CD14-positive monocyte (primary cell): Measurements from ENCODE around the gene IL4R. TPM values are rescaled to one million over a fixed set of nuclear protein-coding genes. Genes with fewer than 3 reads are reported as not detected.

Source experiments
- DNase-seq, 3 donors: peaks; one replicate each; pipeline ENCODE4 v3.0.0-alpha.2; 2011 to 2022
- H2AFZ ChIP-seq: 2 replicates; pipeline ENCODE4 v1.6.0; 2012; ENCODE audit warnings: mild to moderate bottlenecking, low read depth, low read length, inconsistent platforms; ENCODE audit not compliant: insufficient read depth, poor library complexity, severe bottlenecking
- H3K27ac ChIP-seq, 2 donors: 1 replicate in 1 of 2; 2 replicates in 1 of 2; pipeline ENCODE4 v1.5.1; 2012 to 2013; ENCODE audit warnings: low read length in 2 of 2, control low read depth in 1 of 2, inconsistent platforms in 1 of 2, low read depth in 1 of 2, mild to moderate bottlenecking in 1 of 2
- H3K27me3 ChIP-seq, 2 donors: one replicate each; pipeline versions ENCODE4 v1.6.0 to v1.6.1; 2011 to 2013; ENCODE audit warnings: low read length in 2 of 2; ENCODE audit not compliant: control insufficient read depth in 2 of 2, insufficient read depth in 2 of 2
- H3K36me3 ChIP-seq, 2 donors: replicated peaks in 1 of 2; 1 replicate in 1 of 2; 2 replicates in 1 of 2; pipeline versions ENCODE4 v1.5.1 to v1.6.1; 2012 to 2013; ENCODE audit warnings: low read length in 2 of 2, control low read depth in 1 of 2, inconsistent platforms in 1 of 2, mild to moderate bottlenecking in 1 of 2; ENCODE audit not compliant: insufficient read depth in 2 of 2, control insufficient read depth in 1 of 2
- H3K4me1 ChIP-seq, 2 donors: 1 replicate in 1 of 2; 2 replicates in 1 of 2; pipeline versions ENCODE4 v1.5.1 to v1.6.1; 2012 to 2013; ENCODE audit warnings: low read length in 2 of 2, control low read depth in 1 of 2, inconsistent platforms in 1 of 2, mild to moderate bottlenecking in 1 of 2, moderate library complexity in 1 of 2; ENCODE audit not compliant: insufficient read depth in 2 of 2, control insufficient read depth in 1 of 2
- H3K4me2 ChIP-seq: replicated peaks from 2 replicates; pipeline ENCODE3; 2012; ENCODE audit warnings: low read length, moderate library complexity, mild to moderate bottlenecking; ENCODE audit not compliant: poor library complexity, severe bottlenecking; ENCODE audit errors: extremely low read depth
- H3K4me3 ChIP-seq, 3 experiments: fragments of 200-600 bp in 1 of 3; sonication (generic) in 1 of 3; replicated peaks in 1 of 3; 1 replicate in 2 of 3; 2 replicates in 1 of 3; pipeline ENCODE4 v1.5.1; 2011 to 2013; ENCODE audit warnings: low read length in 3 of 3, mild to moderate bottlenecking in 3 of 3, control low read depth in 2 of 3, low read depth in 2 of 3, inconsistent platforms in 1 of 3, moderate library complexity in 1 of 3
- H3K79me2 ChIP-seq: 2 replicates; pipeline ENCODE4 v1.6.0; 2012; ENCODE audit warnings: mild to moderate bottlenecking, control low read depth, inconsistent platforms, low read length, moderate library complexity; ENCODE audit not compliant: insufficient read depth
- H3K9ac ChIP-seq: 2 replicates; pipeline ENCODE4 v1.6.0; 2017; ENCODE audit warnings: low read length, mild to moderate bottlenecking; ENCODE audit not compliant: insufficient read depth, poor library complexity, severe bottlenecking
- H3K9me3 ChIP-seq, 2 donors: replicated peaks in 1 of 2; 1 replicate in 1 of 2; 2 replicates in 1 of 2; pipeline versions ENCODE4 v1.5.1 to v1.6.1; 2012 to 2013; ENCODE audit warnings: low read length in 2 of 2, control low read depth in 1 of 2; ENCODE audit not compliant: control insufficient read depth in 1 of 2, insufficient read depth in 1 of 2
- H4K20me1 ChIP-seq: 2 replicates; pipeline ENCODE4 v1.6.0; 2012; ENCODE audit warnings: mild to moderate bottlenecking, low read length, control low read depth, moderate library complexity; ENCODE audit not compliant: insufficient read depth
- H3K27ac Mint-ChIP-seq, 7 donors: one replicate each; pipeline ENCODE4 v1.8.0; 2020; ENCODE audit warnings: mild to moderate bottlenecking in 7 of 7, mixed read lengths in 7 of 7, moderate library complexity in 6 of 7, inconsistent platforms in 2 of 7
- H3K27me3 Mint-ChIP-seq, 3 donors: one replicate each; pipeline ENCODE4 v1.8.0; 2021 to 2022; ENCODE audit warnings: low read depth in 3 of 3, mild to moderate bottlenecking in 3 of 3, mixed read lengths in 3 of 3, moderate library complexity in 3 of 3, inconsistent platforms in 1 of 3
- H3K36me3 Mint-ChIP-seq, 2 donors: one replicate each; pipeline ENCODE4 v1.8.0; 2020; ENCODE audit warnings: mixed read lengths in 2 of 2, inconsistent platforms in 1 of 2, mild to moderate bottlenecking in 1 of 2
- H3K4me1 Mint-ChIP-seq: one replicate; pipeline ENCODE4 v1.8.0; 2020; ENCODE audit warnings: mild to moderate bottlenecking, mixed read lengths
- H3K4me3 Mint-ChIP-seq, 2 donors: one replicate each; pipeline ENCODE4 v1.8.0; 2020; ENCODE audit warnings: mild to moderate bottlenecking in 2 of 2, mixed read lengths in 2 of 2, moderate library complexity in 1 of 2
- H3K9me3 Mint-ChIP-seq, 7 donors: one replicate each; pipeline ENCODE4 v1.8.0; 2020 to 2022; ENCODE audit warnings: mixed read lengths in 7 of 7, mild to moderate bottlenecking in 6 of 7, moderate library complexity in 6 of 7, inconsistent platforms in 2 of 7
- WGBS: methylation state at CpG from one replicate; pipeline ENCODE4 v1.1.5; 2013; ENCODE audit warnings: missing lambda C conversion rate; ENCODE audit not compliant: insufficient coverage; 5-methylcytosine and 5-hydroxymethylcytosine counted together
- intact Hi-C, 2 donors: fragments of 100-400 bp; cut with micrococcal nuclease; formaldehyde crosslinking; loops; one replicate each; pipeline versions ENCODE4 v1.15.0 to v1.15.1; 2023
- polyA plus RNA-seq, 3 donors: library from polyadenylated mRNA; depleted of rRNA in 1 of 3; unstranded in 2 of 3; stranded (reverse) in 1 of 3; fragments of 300-500 nt in 2 of 3; fragments of >200 nt in 1 of 3; fragmentation: Illumina TruSeq in 2 of 3; gene quantifications; 1 replicate in 2 of 3; 2 replicates in 1 of 3; pipeline ENCODE4 v1.2.3, GENCODE V29; 2012 to 2021
- TF ChIP-seq, protein P1 (sequence below): fragments of 200-600 bp; IDR thresholded peaks from one replicate; pipeline ENCODE4 v1.8.0; 2022; ENCODE audit warnings: antibody characterized with exemption, mild to moderate bottlenecking

Gene IL4R
- polyA plus RNA-seq, 3 donors: 25.1 to 80.4 (median 35.6) TPM

DNA sequence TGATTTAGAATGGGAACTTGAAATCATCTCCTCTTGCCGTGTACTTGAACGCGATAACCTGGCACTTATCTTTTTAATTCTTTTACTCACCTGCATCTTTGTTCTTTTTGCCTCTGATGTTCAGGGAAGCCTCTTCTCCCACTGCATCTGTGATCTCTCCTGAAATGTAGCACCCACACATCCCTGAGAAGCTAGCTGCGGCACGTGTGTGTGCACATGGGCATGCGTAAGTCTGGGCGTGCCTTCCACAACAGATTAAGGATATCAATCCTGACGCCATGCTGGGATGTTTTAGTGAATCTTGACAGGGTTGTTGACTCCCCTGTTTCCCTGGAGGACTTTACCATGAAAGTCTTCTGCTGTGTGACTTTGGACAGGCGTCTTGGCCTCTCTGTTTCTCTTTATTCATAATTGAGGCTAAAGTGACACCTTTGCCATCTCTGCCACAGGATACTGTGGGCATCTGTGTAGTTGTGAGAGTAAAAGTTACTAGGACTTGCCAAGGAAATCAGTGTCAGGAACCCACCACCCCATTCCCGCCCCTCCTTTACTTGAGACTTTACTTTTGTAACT is 20.5 kb downstream of the IL4R start:
- peaks cover 69 to 88% of the 10 kb centered on the region in 2 donors for H3K36me3 Mint-ChIP-seq
- peaks cover 4 to 24% of the 10 kb centered on the region in 2 donors for H3K4me1 ChIP-seq
- H3K9me3 ChIP-seq: no peaks in the 10 kb centered on the region
- no peak overlapping the region for H2AFZ ChIP-seq
- H3K9me3 Mint-ChIP-seq: peaks cover 0 to 3% (median 0%) of the 10 kb centered on the region in 7 donors
- intact Hi-C loops: no loop called here
- H3K79me2 ChIP-seq: peaks cover 97% of the 10 kb centered on the region
- peaks cover 25% of the 10 kb centered on the region for H3K4me1 Mint-ChIP-seq
- peaks cover 0 to 2% (median 0%) of the 10 kb centered on the region in 3 donors for H3K27me3 Mint-ChIP-seq
- H3K27ac Mint-ChIP-seq: peak overlapping the region in 5 of 7 donors; percentile 21 to 85 (median 52)
- H3K4me2 ChIP-seq: no peak overlapping the region
- H3K27me3 ChIP-seq: no peaks in the 10 kb centered on the region
- TF ChIP-seq, protein P1, sequence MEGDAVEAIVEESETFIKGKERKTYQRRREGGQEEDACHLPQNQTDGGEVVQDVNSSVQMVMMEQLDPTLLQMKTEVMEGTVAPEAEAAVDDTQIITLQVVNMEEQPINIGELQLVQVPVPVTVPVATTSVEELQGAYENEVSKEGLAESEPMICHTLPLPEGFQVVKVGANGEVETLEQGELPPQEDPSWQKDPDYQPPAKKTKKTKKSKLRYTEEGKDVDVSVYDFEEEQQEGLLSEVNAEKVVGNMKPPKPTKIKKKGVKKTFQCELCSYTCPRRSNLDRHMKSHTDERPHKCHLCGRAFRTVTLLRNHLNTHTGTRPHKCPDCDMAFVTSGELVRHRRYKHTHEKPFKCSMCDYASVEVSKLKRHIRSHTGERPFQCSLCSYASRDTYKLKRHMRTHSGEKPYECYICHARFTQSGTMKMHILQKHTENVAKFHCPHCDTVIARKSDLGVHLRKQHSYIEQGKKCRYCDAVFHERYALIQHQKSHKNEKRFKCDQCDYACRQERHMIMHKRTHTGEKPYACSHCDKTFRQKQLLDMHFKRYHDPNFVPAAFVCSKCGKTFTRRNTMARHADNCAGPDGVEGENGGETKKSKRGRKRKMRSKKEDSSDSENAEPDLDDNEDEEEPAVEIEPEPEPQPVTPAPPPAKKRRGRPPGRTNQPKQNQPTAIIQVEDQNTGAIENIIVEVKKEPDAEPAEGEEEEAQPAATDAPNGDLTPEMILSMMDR: no peak
- H3K4me3 Mint-ChIP-seq: no peak overlapping the region
- peaks cover 58 to 75% of the 10 kb centered on the region in 2 donors for H3K36me3 ChIP-seq
- WGBS: 100% methylated on average over 3 of the region's 10 CpGs
- peaks cover 68% of the 10 kb centered on the region for H4K20me1 ChIP-seq
- H3K27ac ChIP-seq: peak overlapping the region in 1 of 2 donors; percentile 30
- H3K9ac ChIP-seq: no peak overlapping the region
- no peak overlapping the region for H3K4me3 ChIP-seq
- no peak for DNase-seq

DNA sequence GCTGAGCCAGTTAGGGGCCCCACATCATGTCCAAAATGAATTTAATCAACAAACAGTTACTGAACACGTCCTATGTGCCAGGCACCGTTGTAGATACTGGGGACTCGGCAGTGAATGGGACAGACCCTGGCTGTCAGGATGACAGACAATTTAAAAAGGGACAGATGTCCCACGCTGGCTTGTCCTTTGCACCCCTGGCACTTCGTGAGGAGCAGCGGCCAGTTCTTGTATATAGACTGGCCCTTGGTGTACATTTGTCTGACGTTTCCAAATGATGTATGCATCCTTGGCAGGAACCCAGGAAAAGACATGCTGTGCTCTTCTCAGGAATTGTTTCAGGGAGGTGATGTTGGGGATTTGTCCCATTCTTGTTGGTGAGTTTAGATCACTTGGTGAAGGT is 21.1 kb downstream of the IL4R start:
- Mint-ChIP-seq H3K4me1 (peaks cover 22% of the 10 kb centered on the region), H3K27ac (peak overlapping the region in 2 of 7 donors; percentile 4 to 43), H3K4me3 (no peak overlapping the region), H3K27me3 (peaks cover 0 to 2% (median 0%) of the 10 kb centered on the region in 3 donors), H3K9me3 (peaks cover 0 to 3% (median 0%) of the 10 kb centered on the region in 7 donors), H3K36me3 (peaks cover 70 to 88% of the 10 kb centered on the region in 2 donors)
- Histone ChIP-seq H4K20me1 (peaks cover 70% of the 10 kb centered on the region), H3K36me3 (peaks cover 63 to 81% of the 10 kb centered on the region in 2 donors), H2AFZ (no peak overlapping the region), H3K4me2 (no peak overlapping the region), H3K27ac (peak overlapping the region in 1 of 2 donors; percentile 30), H3K9ac (no peak overlapping the region), H3K79me2 (peaks cover 97% of the 10 kb centered on the region), H3K9me3 (no peaks in the 10 kb centered on the region), H3K27me3 (no peaks in the 10 kb centered on the region), H3K4me1 (peaks cover 4 to 22% of the 10 kb centered on the region in 2 donors), H3K4me3 (no peak overlapping the region)
- WGBS: 96% methylated on average over 7 of the region's 7 CpGs
- no peak for DNase-seq
- intact Hi-C loops: no loop called here
- TF ChIP-seq, protein P1: no peak
